HepG2 (cell line): Measurements from ENCODE around the gene DCAF4. TPM values are rescaled to one million over a fixed set of nuclear protein-coding genes. Genes with fewer than 3 reads are reported as not detected.

Experiments used
- ATAC-seq: fragments of 200-7000 bp; cut with Tn5 transposase; 3 replicates; pipeline ENCODE4 v1.9.1; 2020; ENCODE audit warnings: mild to moderate bottlenecking, moderate library complexity
- BruUV-seq: library from RNA; stranded (reverse); fragments of 400-500 nt; replicated peaks from 2 replicates; lab custom pipeline; 2021; lab: Mats Ljungman, UMichigan
- CTCF ChIA-PET: fragments of 300-600 bp; formaldehyde crosslinking; extraction: SDS; loops from one replicate; lab custom pipeline; 2021; ENCODE audit warnings: low total read pairs, inconsistent platforms, low intra/inter-chr PET ratio; lab: Yijun Ruan, JAX
- POLR2A ChIA-PET: fragments of 350-600 bp; sonication (Branson Sonifier 250); formaldehyde crosslinking; loops from one replicate; lab custom pipeline; 2020; ENCODE audit warnings: antibody characterized with exemption, inconsistent platforms; lab: Yijun Ruan, JAX
- DNase-seq: peaks from one replicate; pipeline ENCODE4 v3.0.0-alpha.2; 2015; ENCODE audit warnings: low spot score
- FAIRE-seq: peaks from 3 replicates; lab custom pipeline; 2011; peaks lifted over from hg19 to GRCh38; lab: Jason Lieb, UNC
- H2AFZ ChIP-seq: one replicate; pipeline ENCODE4 v1.6.1; 2011; ENCODE audit warnings: low read length, inconsistent platforms
- H3K27ac ChIP-seq: fragments of 300-600 bp; 3 replicates; pipeline ENCODE4 v1.8.0; 2011; ENCODE audit warnings: mixed run types, mild to moderate bottlenecking, mixed read lengths, low read length, inconsistent platforms; ENCODE audit not compliant: insufficient read depth; ENCODE audit errors: extremely low read length
- H3K27me3 ChIP-seq, 2 experiments: fragments of 200-600 bp in 1 of 2; 2 replicates in 1 of 2; 3 replicates in 1 of 2; pipeline versions ENCODE4 v1.6.0 to v1.8.0; 2011; ENCODE audit warnings: low read length in 2 of 2, mild to moderate bottlenecking in 2 of 2, moderate library complexity in 2 of 2, inconsistent platforms in 1 of 2; ENCODE audit not compliant: insufficient read depth in 2 of 2, control insufficient read depth in 1 of 2
- H3K36me3 ChIP-seq, 2 experiments: fragments of 200-600 bp in 1 of 2; replicated peaks in 1 of 2; 2 replicates in 1 of 2; 3 replicates in 1 of 2; pipeline versions ENCODE4 v1.5.1 to v1.8.0; 2011; ENCODE audit warnings: low read length in 2 of 2, inconsistent platforms in 1 of 2; ENCODE audit not compliant: insufficient read depth in 2 of 2, control insufficient read depth in 1 of 2
- H3K4me1 ChIP-seq: 2 replicates; pipeline ENCODE4 v1.5.1; 2012; ENCODE audit warnings: low read length, inconsistent platforms; ENCODE audit not compliant: insufficient read depth
- H3K4me2 ChIP-seq: 2 replicates; pipeline ENCODE4 v1.6.0; 2011; ENCODE audit warnings: low read depth, low read length, inconsistent platforms
- H3K4me3 ChIP-seq, 3 experiments: fragments of 200-600 bp in 1 of 3; sonication (generic), shearing (Covaris generic) in 1 of 3; replicated peaks in 1 of 3; 2 replicates each; pipeline ENCODE4 v1.5.1; 2011 to 2016; ENCODE audit warnings: low read length in 3 of 3, inconsistent platforms in 2 of 3, low read depth in 2 of 3, mild to moderate bottlenecking in 2 of 3, control low read depth in 1 of 3, mixed read lengths in 1 of 3; ENCODE audit not compliant: insufficient read depth in 1 of 3
- H3K79me2 ChIP-seq: one replicate; pipeline ENCODE4 v1.6.1; 2011; ENCODE audit warnings: low read length, inconsistent platforms; ENCODE audit not compliant: insufficient read depth
- H3K9ac ChIP-seq: 2 replicates; pipeline ENCODE4 v1.6.0; 2011; ENCODE audit warnings: mild to moderate bottlenecking, low read depth, low read length, inconsistent platforms; ENCODE audit not compliant: insufficient read depth
- H3K9me3 ChIP-seq: 2 replicates; pipeline ENCODE4 v1.5.1; 2012; ENCODE audit warnings: mild to moderate bottlenecking, low read length
- H4K20me1 ChIP-seq: 2 replicates; pipeline ENCODE4 v1.6.0; 2011; ENCODE audit warnings: inconsistent platforms, mild to moderate bottlenecking, low read length, moderate library complexity; ENCODE audit not compliant: insufficient read depth
- ARNT2 ChIP-seq: sonication (generic); formaldehyde crosslinking; IDR thresholded peaks from 2 replicates; pipeline ENCODE4 v1.8.0; 2022; ENCODE audit warnings: mild to moderate bottlenecking, low read depth, missing genetic modification reagents, moderate library complexity
- E2F1 ChIP-seq: sonication (generic); formaldehyde crosslinking; IDR thresholded peaks from 2 replicates; pipeline ENCODE4 v1.5.0; 2020; ENCODE audit warnings: missing genetic modification reagents
- EED ChIP-seq: sonication (generic); formaldehyde crosslinking; IDR thresholded peaks from 2 replicates; pipeline ENCODE4 v1.5.0; 2020; ENCODE audit warnings: mild to moderate bottlenecking, missing genetic modification reagents
- HDAC2 ChIP-seq: sonication (generic); formaldehyde crosslinking; IDR thresholded peaks from 2 replicates; pipeline ENCODE4 v1.4.0; 2020; ENCODE audit warnings: missing genetic modification reagents
- NFKBIZ ChIP-seq: IDR thresholded peaks from 2 replicates; pipeline ENCODE4 v1.6.1; 2018; ENCODE audit warnings: missing genetic modification reagents, missing compliant biosample characterization
- REL ChIP-seq: sonication (generic); formaldehyde crosslinking; conservative IDR thresholded peaks from 2 replicates; pipeline ENCODE4 v1.8.0; 2022; ENCODE audit warnings: mild to moderate bottlenecking, missing genetic modification reagents, moderate library complexity
- RFXAP ChIP-seq: sonication (generic); formaldehyde crosslinking; IDR thresholded peaks from 2 replicates; pipeline ENCODE4 v1.4.0; 2020; ENCODE audit warnings: missing genetic modification reagents, borderline replicate concordance
- SRSF1 ChIP-seq: fragments of 200-400 bp; formaldehyde crosslinking; optimal IDR thresholded peaks from 2 replicates; pipeline ENCODE3; 2017; ENCODE audit warnings: mild to moderate bottlenecking, low read depth, low read length, moderate library complexity
- ZNF142 ChIP-seq: sonication (generic); formaldehyde crosslinking; IDR thresholded peaks from 2 replicates; pipeline ENCODE4 v1.4.0; 2020; ENCODE audit warnings: missing genetic modification reagents
- ZNF18 ChIP-seq: sonication (generic); formaldehyde crosslinking; IDR thresholded peaks from 2 replicates; pipeline ENCODE4 v1.8.0; 2022; ENCODE audit warnings: mild to moderate bottlenecking, missing genetic modification reagents; ENCODE audit not compliant: insufficient replicate concordance
- ZNF235 ChIP-seq: sonication (generic); formaldehyde crosslinking; IDR thresholded peaks from 2 replicates; pipeline ENCODE4 v1.8.1; 2023; ENCODE audit warnings: mild to moderate bottlenecking, missing genetic modification reagents, borderline replicate concordance
- ZNF460 ChIP-seq: sonication (generic); formaldehyde crosslinking; IDR thresholded peaks from 2 replicates; pipeline ENCODE4 v1.5.1; 2020; ENCODE audit warnings: missing genetic modification reagents, mild to moderate bottlenecking, borderline replicate concordance
- ZNF670 ChIP-seq: sonication (generic); formaldehyde crosslinking; IDR thresholded peaks from 2 replicates; pipeline ENCODE4 v1.8.0; 2022; ENCODE audit warnings: mild to moderate bottlenecking, missing genetic modification reagents, borderline replicate concordance
- ZNF713 ChIP-seq: sonication (generic); formaldehyde crosslinking; IDR thresholded peaks from 2 replicates; pipeline ENCODE4 v1.4.0; 2020; ENCODE audit warnings: mild to moderate bottlenecking, missing genetic modification reagents
- ZNF724P ChIP-seq: sonication (generic); formaldehyde crosslinking; IDR thresholded peaks from 2 replicates; pipeline ENCODE4 v1.8.0; 2022; ENCODE audit warnings: missing genetic modification reagents, borderline replicate concordance
- ZNF75D ChIP-seq: sonication (generic); formaldehyde crosslinking; IDR thresholded peaks from 2 replicates; pipeline ENCODE4 v1.8.1; 2023; ENCODE audit warnings: missing genetic modification reagents, mild to moderate bottlenecking, borderline replicate concordance
- WGBS: methylation state at CpG from one replicate; pipeline ENCODE4 v1.1.6; 2017; ENCODE audit warnings: low lambda C conversion rate; 5-methylcytosine and 5-hydroxymethylcytosine counted together
- in situ Hi-C: cut with HindIII; loops from 2 replicates; pipeline ENCODE4 v1.10.0; 2017; ENCODE audit warnings: low pct_unique_long_range_greater_than_20kb; ENCODE audit not compliant: extremely low pct_ligation_motif_present
- intact Hi-C: fragments of 100-400 bp; cut with micrococcal nuclease; formaldehyde crosslinking; loops from one replicate; pipeline ENCODE4 v1.10.0; 2022; ENCODE audit not compliant: unreplicated experiment
- polyA plus RNA-seq, 8 experiments: library from polyadenylated mRNA; depleted of rRNA in 3 of 8; stranded (reverse) in 7 of 8; unstranded in 1 of 8; fragments of >200 nt; fragmentation: Illumina TruSeq in 4 of 8; extraction: Trizol in 4 of 8; gene quantifications; 2 replicates each; pipeline versions ENCODE4 v1.2.1 to v1.2.3, GENCODE V29; 2011 to 2016; ENCODE audit warnings: low read depth in 4 of 8, missing spikeins in 1 of 8, mixed read lengths in 1 of 8; ENCODE audit not compliant: insufficient read depth in 1 of 8
- total RNA-seq, 5 experiments: library from RNA; depleted of rRNA; stranded (reverse); fragments of >200 nt; fragmentation: Illumina TruSeq; extraction: Trizol; gene quantifications; 2 replicates each; pipeline ENCODE4 v1.2.3, GENCODE V29; 2016; ENCODE audit warnings: low read depth in 1 of 5

Gene DCAF4
- total and polyA plus RNA-seq, 2 of the 13 experiments (the other 11 are each of a cell fraction or from before 2014, with no cell fraction given) = 18.8 to 21.1 TPM

GRCh38 chr14:72970058-72970630 lies 43.9 kb downstream of the DCAF4 start:
- ChIA-PET CTCF (no interaction called here), POLR2A (no interaction called here)
- H3K27ac ChIP-seq = no peak overlapping the region
- H3K4me3 ChIP-seq = no peak overlapping the region
- peaks cover 4 to 17% of the 10 kb centered on the region in 2 experiments; a peak in 3 of 5 replicates for H3K36me3 ChIP-seq
- ATAC-seq (no peak; the same call in 2 of the 3 replicates), FAIRE-seq (no peak), DNase-seq (no peak)
- 93% methylated on average over 14 of the region's 17 CpGs for WGBS
- no TSS peak for BruUV-seq
- no peaks in the 10 kb centered on the region for H3K4me1 ChIP-seq
- H4K20me1 ChIP-seq = no peaks in the 10 kb centered on the region
- H3K9me3 ChIP-seq = no peaks in the 10 kb centered on the region
- no peak overlapping the region for H3K4me2 ChIP-seq
- in situ Hi-C loops (no loop called here), intact Hi-C loops (no loop called here)
- H3K27me3 ChIP-seq = no peaks in the 10 kb centered on the region
- no peak overlapping the region for H2AFZ ChIP-seq
- no peak overlapping the region for H3K9ac ChIP-seq
- H3K79me2 ChIP-seq = no peaks in the 10 kb centered on the region
- TF ChIP-seq ZNF460 (no peak), ZNF235 (CRISPR knock-in tag) (no peak), HDAC2 (CRISPR knock-in tag) (no peak), ZNF142 (CRISPR knock-in tag) (no peak), ZNF18 (CRISPR knock-in tag) (no peak), ZNF75D (no peak), NFKBIZ (CRISPR knock-in tag) (no peak), EED (no peak), REL (CRISPR knock-in tag) (no peak), ZNF670 (CRISPR knock-in tag) (no peak), ARNT2 (CRISPR knock-in tag) (no peak), SRSF1 (no peak), E2F1 (CRISPR knock-in tag) (no peak), ZNF713 (no peak), RFXAP (no peak), ZNF724P (CRISPR knock-in tag) (no peak)
